HCT116 (cell line): ENCODE measurements around the gene CCDC107. TPM values are rescaled to one million over a fixed set of nuclear protein-coding genes. Genes with fewer than 3 reads are reported as not detected.
A peak's percentile ranks its signal among the peaks of the same experiment; 100 is the strongest.

Source experiments
- ATAC-seq: fragments of 200-7000 bp; cut with Tn5 transposase; 2 replicates; pipeline ENCODE4 v1.9.1; 2020; ENCODE audit warnings: mild to moderate bottlenecking, moderate library complexity
- BruUV-seq: library from RNA; stranded (reverse); fragments of 400-500 nt; replicated peaks from 2 replicates; lab custom pipeline; 2021; lab: Mats Ljungman, UMichigan
- CTCF ChIA-PET: fragments of 300-600 bp; sonication (Branson Sonifier 250); formaldehyde crosslinking; loops from one replicate; lab custom pipeline; 2021; ENCODE audit warnings: antibody characterized with exemption; lab: Charles Lee
- POLR2A ChIA-PET: fragments of 300-600, 350-600 bp; sonication (Branson Sonifier 250); formaldehyde crosslinking; loops from one replicate; lab custom pipeline; 2021; ENCODE audit warnings: antibody characterized with exemption; lab: Charles Lee
- RAD21 ChIA-PET, 2 experiments: fragments of 300-600 bp; sonication (Branson Sonifier 250); formaldehyde crosslinking; loops; one replicate each; lab custom pipeline; 2023; ENCODE audit warnings: low total read pairs in 2 of 2; ENCODE audit not compliant: uncharacterized antibody in 2 of 2, unreplicated experiment in 2 of 2, low non-redundant PET in 1 of 2; lab: Charles Lee
- DNase-seq: peaks from one replicate; pipeline ENCODE4 v3.0.0-alpha.2; 2010; ENCODE audit warnings: low read depth, low spot score
- H2AFZ ChIP-seq: fragments of 200-600 bp; shearing (Covaris generic), sonication (generic); 2 replicates; pipeline ENCODE4 v1.6.1; 2017; ENCODE audit warnings: low read depth, mixed run types, mixed read lengths, antibody characterized with exemption, low read length; ENCODE audit not compliant: poor library complexity, severe bottlenecking
- H3K27ac ChIP-seq: 2 replicates; pipeline ENCODE4 v1.5.1; 2012; ENCODE audit warnings: low read depth, low read length
- H3K27me3 ChIP-seq: fragments of 200-600 bp; sonication (generic); 2 replicates; pipeline ENCODE4 v1.6.1; 2016; ENCODE audit warnings: mixed run types, low read length, mixed read lengths; ENCODE audit not compliant: insufficient read depth
- H3K36me3 ChIP-seq, 2 experiments: fragments of 200-500 bp in 1 of 2; fragments of 200-600 bp in 1 of 2; sonication (Bioruptor generic) in 1 of 2; sonication (generic) in 1 of 2; 2 replicates each; pipeline versions ENCODE4 v1.5.1 to v1.6.1; 2014 to 2016; ENCODE audit warnings: low read length in 2 of 2, inconsistent platforms in 1 of 2, mixed read lengths in 1 of 2, mixed run types in 1 of 2; ENCODE audit not compliant: insufficient read depth in 2 of 2, control insufficient read depth in 1 of 2
- H3K4me1 ChIP-seq, 2 experiments: fragments of 200-600 bp in 1 of 2; sonication (generic) in 1 of 2; 2 replicates each; pipeline versions ENCODE4 v1.5.1 to v1.6.1; 2012 to 2017; ENCODE audit warnings: low read length in 2 of 2, inconsistent platforms in 1 of 2, mild to moderate bottlenecking in 1 of 2, mixed read lengths in 1 of 2, mixed run types in 1 of 2, moderate library complexity in 1 of 2; ENCODE audit not compliant: insufficient read depth in 2 of 2, control insufficient read depth in 1 of 2
- H3K4me2 ChIP-seq: fragments of 200-600 bp; sonication (generic); 2 replicates; pipeline ENCODE4 v1.6.1; 2017; ENCODE audit warnings: mixed run types, low read length, mixed read lengths
- H3K4me3 ChIP-seq, 2 experiments: fragments of 200-600 bp in 1 of 2; sonication (generic) in 1 of 2; replicated peaks in 1 of 2; 2 replicates each; pipeline ENCODE4 v1.5.1; 2011 to 2016; ENCODE audit warnings: low read length in 2 of 2, control low read depth in 1 of 2, low read depth in 1 of 2, mild to moderate bottlenecking in 1 of 2, mixed read lengths in 1 of 2, mixed run types in 1 of 2
- H3K79me2 ChIP-seq: fragments of 200-600 bp; sonication (generic); 2 replicates; pipeline ENCODE4 v1.6.1; 2017; ENCODE audit warnings: mild to moderate bottlenecking, mixed run types, low read length, moderate library complexity, mixed read lengths; ENCODE audit not compliant: insufficient read depth
- H3K9ac ChIP-seq: fragments of 200-600 bp; sonication (generic); 2 replicates; pipeline ENCODE4 v1.6.1; 2016; ENCODE audit warnings: low read length, mixed read lengths
- H3K9me2 ChIP-seq: fragments of 200-600 bp; sonication (generic), shearing (Covaris generic); 2 replicates; pipeline ENCODE4 v1.6.1; 2017; ENCODE audit warnings: mixed run types, mild to moderate bottlenecking, moderate library complexity; ENCODE audit not compliant: insufficient read depth
- H3K9me3 ChIP-seq, 2 experiments: fragments of 200-500 bp in 1 of 2; fragments of 200-600 bp in 1 of 2; sonication (Bioruptor generic) in 1 of 2; sonication (generic) in 1 of 2; 2 replicates each; pipeline ENCODE4 v1.6.1; 2014 to 2017; ENCODE audit warnings: low read length in 2 of 2, mixed read lengths in 2 of 2, inconsistent platforms in 1 of 2, low read depth in 1 of 2, mild to moderate bottlenecking in 1 of 2, mixed run types in 1 of 2, moderate library complexity in 1 of 2; ENCODE audit not compliant: control insufficient read depth in 1 of 2, insufficient read depth in 1 of 2
- H4K20me1 ChIP-seq: fragments of 200-600 bp; sonication (generic), shearing (Covaris generic); 2 replicates; pipeline ENCODE4 v1.6.1; 2017; ENCODE audit warnings: mixed run types, mild to moderate bottlenecking, moderate library complexity; ENCODE audit not compliant: insufficient read depth
- CTCF ChIP-seq, 3 experiments: fragments of 200-600 bp in 1 of 3; sonication (generic) in 1 of 3; IDR thresholded peaks in 2 of 3; conservative IDR thresholded peaks in 1 of 3; 2 replicates each; pipeline ENCODE4 v1.5.1; 2012 to 2017; ENCODE audit warnings: low read depth in 2 of 3, low read length in 2 of 3, antibody characterized with exemption in 1 of 3, borderline replicate concordance in 1 of 3, control low read depth in 1 of 3, mild to moderate bottlenecking in 1 of 3, mixed read lengths in 1 of 3, mixed run types in 1 of 3, moderate library complexity in 1 of 3; ENCODE audit not compliant: insufficient read depth in 1 of 3
- EGR1 ChIP-seq: IDR thresholded peaks from 2 replicates; pipeline ENCODE4 v1.6.1; 2012; ENCODE audit warnings: low read depth
- ELF1 ChIP-seq: IDR thresholded peaks from 2 replicates; pipeline ENCODE4 v1.6.1; 2012; ENCODE audit warnings: low read depth, borderline replicate concordance
- JUND ChIP-seq: IDR thresholded peaks from 2 replicates; pipeline ENCODE4 v1.6.1; 2012
- MAX ChIP-seq: IDR thresholded peaks from 2 replicates; pipeline ENCODE4 v1.6.1; 2012
- POLR2AphosphoS5 ChIP-seq: IDR thresholded peaks from 2 replicates; pipeline ENCODE4 v1.6.1; 2011; ENCODE audit warnings: mild to moderate bottlenecking, low read depth, low read length, moderate library complexity
- RAD21 ChIP-seq: IDR thresholded peaks from 2 replicates; pipeline ENCODE4 v1.6.1; 2012; ENCODE audit warnings: low read depth, mild to moderate bottlenecking
- SIN3A ChIP-seq: IDR thresholded peaks from 2 replicates; pipeline ENCODE4 v1.6.1; 2012; ENCODE audit warnings: low read depth
- SP1 ChIP-seq: IDR thresholded peaks from 2 replicates; pipeline ENCODE4 v1.6.1; 2012; ENCODE audit warnings: low read depth
- SRF ChIP-seq: IDR thresholded peaks from 2 replicates; pipeline ENCODE4 v1.6.1; 2012; ENCODE audit warnings: low read depth
- TCF7L2 ChIP-seq: IDR thresholded peaks from 2 replicates; pipeline ENCODE4 v1.7.0; 2011; ENCODE audit warnings: borderline replicate concordance, inconsistent platforms; ENCODE audit not compliant: insufficient read depth, insufficient read length; ENCODE audit errors: extremely low read depth
- YY1 ChIP-seq: IDR thresholded peaks from 2 replicates; pipeline ENCODE4 v1.6.1; 2011; ENCODE audit warnings: low read length, low read depth, moderate library complexity, mild to moderate bottlenecking; ENCODE audit not compliant: insufficient replicate concordance; ENCODE audit errors: extremely low read depth
- ZBTB33 ChIP-seq: IDR thresholded peaks from 2 replicates; pipeline ENCODE4 v1.6.1; 2011; ENCODE audit warnings: mild to moderate bottlenecking, low read length, moderate library complexity; ENCODE audit not compliant: insufficient replicate concordance; ENCODE audit errors: extremely low read depth
- intact Hi-C: fragments of 100-400 bp; cut with micrococcal nuclease; formaldehyde crosslinking; loops from 2 replicates; pipeline ENCODE4 v1.10.0; 2022
- total RNA-seq: library from RNA; stranded (reverse); gene quantifications from one replicate; pipeline ENCODE4 v1.2.1, GENCODE V29; 2021; ENCODE audit not compliant: unreplicated experiment

The CCDC107 gene
- total RNA-seq, 1 experiment from 2014 or later, result 11.1 TPM

- H3K4me2 ChIP-seq, result peak overlapping the region; percentile 78
- H3K27me3 ChIP-seq, result no peaks in the 10 kb centered on the region
- peak overlapping the region; percentile 56 for H3K27ac ChIP-seq
- peak overlapping the region; percentile 49 for H2AFZ ChIP-seq
- no peaks in the 10 kb centered on the region for H3K9me2 ChIP-seq
- RAD21 ChIA-PET, result interaction anchor here in 1 of 2 experiments (1.0 kb wide), 1 partner anchor 45 kb away, joined by 3 read pairs; no protein-coding TSS in a partner anchor
- TF ChIP-seq CTCF (IDR thresholded peaks at IDR 0.05 in 2 of 3, conservative IDR thresholded peaks at IDR 0.05 in 1 of 3; ENCODE audit: borderline replicate concordance in 1 of 3, insufficient read depth in 1 of 3, low read depth in 2 of 3, low read length in 2 of 3) (peak in 1 of 3 experiments; percentile 22; a peak in 3 of 6 replicates), ELF1 (no peak)
- ATAC-seq (peak; percentile 61), DNase-seq (peak; percentile 22)
- TSS peak; percentile 71 for BruUV-seq
- CTCF ChIA-PET, result interaction anchor here (0.8 to 2.3 kb wide), 6 partner anchors 11 to 93 kb away, joined by 3 to 12 read pairs (median 4); partner anchors contain the start of genes CCDC107, CREB3, RMRP and TLN1
- no peaks in the 10 kb centered on the region for H4K20me1 ChIP-seq
- H3K36me3 ChIP-seq, result no peaks in the 10 kb centered on the region
- H3K9me3 ChIP-seq, result no peaks in the 10 kb centered on the region
- peak overlapping the region; percentile 52 for H3K9ac ChIP-seq
- H3K4me1 ChIP-seq, result peaks cover 6 to 20% of the 10 kb centered on the region in 2 experiments; a peak in 3 of 4 replicates
- H3K79me2 ChIP-seq, result no peaks in the 10 kb centered on the region
- intact Hi-C loops, result no loop called here
- POLR2A ChIA-PET, result interaction anchor here (1.7 kb wide), 1 partner anchor 11 kb away, joined by 6 read pairs; the partner anchor contains the start of genes CCDC107 and RMRP
- peak overlapping the region; percentile 56 to 62 for H3K4me3 ChIP-seq
Observed at GRCh38 chr9:35646153-35646532, 11.9 kb upstream of the CCDC107 start.

DNA sequence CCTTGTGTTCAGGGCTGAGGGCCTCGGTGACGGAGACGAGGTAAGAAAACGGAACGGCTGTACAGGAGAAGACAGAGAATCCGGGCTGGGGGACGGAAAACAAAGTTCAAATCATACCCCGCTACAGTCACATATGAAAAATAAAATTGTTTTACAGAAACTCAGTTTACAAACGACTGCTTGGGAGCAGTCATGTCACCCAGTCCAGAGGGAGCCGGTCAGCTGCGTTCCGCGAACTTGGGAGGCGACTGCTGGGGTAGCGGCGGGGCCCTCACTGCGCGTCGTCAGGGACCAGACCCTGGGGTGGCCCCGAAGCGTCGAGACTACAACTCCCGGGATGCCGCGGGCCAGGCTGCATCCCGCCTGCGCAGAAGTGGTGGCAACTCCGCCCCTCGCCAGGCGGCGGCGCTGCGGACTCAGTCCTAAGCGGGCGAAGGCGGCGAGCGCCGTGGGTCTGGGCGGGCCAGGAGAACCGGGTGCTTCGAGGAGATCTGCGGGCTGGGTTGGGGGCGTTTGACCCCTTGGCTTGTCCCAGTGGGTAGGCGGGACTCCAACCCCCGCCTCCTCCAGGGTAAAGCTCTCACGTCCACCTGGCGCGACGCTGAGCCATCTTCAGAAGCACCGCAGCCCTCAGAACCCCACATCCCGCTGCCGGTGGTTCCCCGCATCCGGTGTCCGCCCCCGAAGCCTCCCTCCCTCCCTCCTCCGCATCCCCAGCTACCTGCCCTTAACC, 11.4 kb upstream of the CCDC107 start:
- H3K79me2 ChIP-seq, result no peaks in the 10 kb centered on the region
- H2AFZ ChIP-seq, result peak overlapping the region; percentile 49
- ChIA-PET POLR2A (interaction anchor here (1.2 to 1.7 kb wide), 2 partner anchors 11 to 18 kb away, joined by 4 to 6 read pairs; partner anchors contain the start of genes ARHGEF39, CCDC107 and RMRP), CTCF (interaction anchor here (0.8 to 2.3 kb wide), 9 partner anchors 10 to 236 kb away, joined by 3 to 12 read pairs (median 5); partner anchors contain the start of genes CCDC107, CREB3, RMRP and TLN1), RAD21 (interaction anchor here in 1 of 2 experiments (1.0 kb wide), 1 partner anchor 45 kb away, joined by 3 read pairs; no protein-coding TSS in a partner anchor)
- peak; percentile 97 for ATAC-seq
- peak overlapping the region; percentile 78 for H3K4me2 ChIP-seq
- H3K4me3 ChIP-seq, result peak overlapping the region; percentile 56 to 62
- intact Hi-C loops, result no loop called here
- H3K27me3 ChIP-seq, result no peaks in the 10 kb centered on the region
- peaks cover 6 to 20% of the 10 kb centered on the region in 2 experiments; a peak in 3 of 4 replicates for H3K4me1 ChIP-seq
- H4K20me1 ChIP-seq, result no peaks in the 10 kb centered on the region
- H3K36me3 ChIP-seq, result no peaks in the 10 kb centered on the region
- H3K9me3 ChIP-seq, result no peaks in the 10 kb centered on the region
- H3K27ac ChIP-seq, result peak overlapping the region; percentile 56
- no TSS peak for BruUV-seq
- H3K9ac ChIP-seq, result peak overlapping the region; percentile 52
- DNase-seq, result peak; percentile 70
- no peaks in the 10 kb centered on the region for H3K9me2 ChIP-seq
- TF ChIP-seq SIN3A (peak; percentile 50; the same call in 1 of the 2 replicates), SP1 (peak; percentile 8; the same call in 1 of the 2 replicates), RAD21 (peak; percentile 93), ZBTB33 (no peak), YY1 (peak; percentile 27), POLR2AphosphoS5 (peak; percentile 67), TCF7L2 (peak; percentile 47), SRF (no peak), EGR1 (peak; percentile 1; the same call in 1 of the 2 replicates), JUND (no peak), MAX (peak; percentile 46; the same call in 1 of the 2 replicates)
